Activated CD4-positive, alpha-beta T cell treated with anti-CD3 and anti-CD28 coated beads, Interleukin-2, amount 50 U/mL, for 16 hours (primary cell): ENCODE measurements around the gene ANKRD50.

Experiments
- DNase-seq: peaks from one replicate; pipeline ENCODE4 v3.0.0-alpha.2; 2020

The ANKRD50 gene

GRCh38 chr4:124712372-124713184 lies at the start of gene ANKRD50:
Gene ANKRD50 (minus strand): TSS chr4:124712732. CDS start chr4:124710511, 2,221 bp downstream.
- DNase-seq: peak; percentile 67

- no peak for DNase-seq
Measured at GRCh38 chr4:124757126-124757525, 44.6 kb upstream of the ANKRD50 start.

GRCh38 chr4:124754681-124755080 lies 42.1 kb upstream of the ANKRD50 start:
- no peak for DNase-seq

- no peak for DNase-seq
Measured at GRCh38 chr4:124753941-124754581, 41.5 kb upstream of the ANKRD50 start.

GRCh38 chr4:124749421-124749820 lies 36.9 kb upstream of the ANKRD50 start:
- no peak for DNase-seq

- DNase-seq: no peak
Measured at GRCh38 chr4:124748965-124749364, 36.4 kb upstream of the ANKRD50 start.

- no peak for DNase-seq
Measured at GRCh38 chr4:124745985-124746801, 33.7 kb upstream of the ANKRD50 start.

GRCh38 chr4:124743711-124744110 lies 31.2 kb upstream of the ANKRD50 start:
- no peak for DNase-seq

- DNase-seq: no peak
Measured at GRCh38 chr4:124740501-124740900, 28.0 kb upstream of the ANKRD50 start.

GRCh38 chr4:124738994-124739393 lies 26.5 kb upstream of the ANKRD50 start:
- DNase-seq: no peak

GRCh38 chr4:124737619-124738018 lies 25.1 kb upstream of the ANKRD50 start:
- DNase-seq: no peak

- DNase-seq: no peak
Measured at GRCh38 chr4:124736526-124736925, 24.0 kb upstream of the ANKRD50 start.

GRCh38 chr4:124727331-124727890 lies 14.9 kb upstream of the ANKRD50 start:
- no peak for DNase-seq

- no peak for DNase-seq
Measured at GRCh38 chr4:124726269-124726668, 13.7 kb upstream of the ANKRD50 start.

- no peak for DNase-seq
Measured at GRCh38 chr4:124722071-124722470, 9.5 kb upstream of the ANKRD50 start.

- DNase-seq: no peak
Measured at GRCh38 chr4:124717101-124717500, 4.6 kb upstream of the ANKRD50 start.

- DNase-seq: peak; percentile 4
Measured at GRCh38 chr4:124713185-124713592, 657 bp upstream of the ANKRD50 start.

GRCh38 chr4:124711471-124712371 lies 811 bp downstream of the ANKRD50 start:
- peak; percentile 9 for DNase-seq

GRCh38 chr4:124710911-124711310 lies 1.6 kb downstream of the ANKRD50 start:
- no peak for DNase-seq

- no peak for DNase-seq
Measured at GRCh38 chr4:124710015-124710741, 2.4 kb downstream of the ANKRD50 start.
